Endothelial cell of umbilical vein (primary cell): ENCODE results near the gene IDI2. TPM values are rescaled to one million over a fixed set of nuclear protein-coding genes. Genes with fewer than 3 reads are reported as not detected.

Experiments
- BruUV-seq: library from RNA; stranded (reverse); fragments of 400-500 nt; replicated peaks from 2 replicates; lab custom pipeline; 2021; lab: Mats Ljungman, UMichigan
- CTCF ChIA-PET: fragments of 300-600, 350-600 bp; sonication (Branson Sonifier 250); formaldehyde crosslinking; loops from one replicate; lab custom pipeline; 2021; ENCODE audit warnings: antibody characterized with exemption, inconsistent platforms; lab: Charles Lee
- POLR2A ChIA-PET: fragments of 300-600, 350-600 bp; sonication (Branson Sonifier 250); formaldehyde crosslinking; loops from one replicate; lab custom pipeline; 2021; ENCODE audit warnings: antibody characterized with exemption, inconsistent platforms; lab: Charles Lee
- DNase-seq: peaks from one replicate; pipeline ENCODE4 v3.0.0-alpha.2; 2011; ENCODE audit warnings: low read depth, low spot score
- FAIRE-seq: peaks from 2 replicates; lab custom pipeline; 2011; peaks lifted over from hg19 to GRCh38; lab: Jason Lieb, UNC
- H2AFZ ChIP-seq: 2 replicates; pipeline ENCODE4 v1.6.0; 2012; ENCODE audit warnings: low read depth, low read length, control low read depth, inconsistent platforms
- H3K27ac ChIP-seq: 2 replicates; pipeline ENCODE4 v1.5.1; 2011; ENCODE audit warnings: low read depth, mild to moderate bottlenecking, control low read depth, low read length, moderate library complexity; ENCODE audit not compliant: insufficient read depth
- H3K27me3 ChIP-seq, 2 experiments: 2 replicates each; pipeline versions ENCODE4 v1.6.0 to v1.6.1; 2011; ENCODE audit warnings: low read length in 2 of 2, mixed read lengths in 1 of 2; ENCODE audit not compliant: control insufficient read depth in 2 of 2, insufficient read depth in 2 of 2
- H3K36me3 ChIP-seq, 2 experiments: 2 replicates in 1 of 2; 3 replicates in 1 of 2; pipeline ENCODE4 v1.5.1; 2011; ENCODE audit warnings: low read length in 2 of 2, mild to moderate bottlenecking in 1 of 2, moderate library complexity in 1 of 2; ENCODE audit not compliant: control insufficient read depth in 2 of 2, insufficient read depth in 2 of 2; ENCODE audit errors: extremely low read depth in 1 of 2
- H3K4me1 ChIP-seq: 3 replicates; pipeline ENCODE4 v1.5.1; 2011; ENCODE audit warnings: mild to moderate bottlenecking, low read length; ENCODE audit not compliant: control insufficient read depth, insufficient read depth; ENCODE audit errors: extremely low read depth
- H3K4me2 ChIP-seq: 2 replicates; pipeline ENCODE4 v1.6.1; 2011; ENCODE audit warnings: low read length, control low read depth, mixed read lengths; ENCODE audit not compliant: insufficient read depth
- H3K4me3 ChIP-seq, 3 experiments: fragments of 200-600 bp in 1 of 3; sonication (generic), shearing (Covaris generic) in 1 of 3; replicated peaks in 1 of 3; 2 replicates each; pipeline ENCODE4 v1.5.1; 2011 to 2016; ENCODE audit warnings: control low read depth in 3 of 3, low read length in 3 of 3, mild to moderate bottlenecking in 2 of 3, inconsistent platforms in 1 of 3, low read depth in 1 of 3, moderate library complexity in 1 of 3; ENCODE audit not compliant: insufficient read depth in 1 of 3
- H3K79me2 ChIP-seq: 2 replicates; pipeline ENCODE4 v1.6.0; 2012; ENCODE audit warnings: low read length, inconsistent platforms; ENCODE audit not compliant: control insufficient read depth, insufficient read depth
- H3K9ac ChIP-seq: replicated peaks from 2 replicates; pipeline ENCODE3; 2011; ENCODE audit warnings: low read length, control low read depth; ENCODE audit not compliant: insufficient read depth; ENCODE audit errors: extremely low read depth
- H3K9me1 ChIP-seq: replicated peaks from 3 replicates; pipeline ENCODE4 v1.6.0; 2011; ENCODE audit warnings: mild to moderate bottlenecking, low read length; ENCODE audit not compliant: control insufficient read depth, insufficient read depth; ENCODE audit errors: extremely low read depth
- H3K9me3 ChIP-seq: replicated peaks from 2 replicates; pipeline ENCODE4 v1.5.1; 2012; ENCODE audit warnings: low read length, inconsistent platforms; ENCODE audit not compliant: control insufficient read depth, insufficient read depth
- H4K20me1 ChIP-seq: replicated peaks from 2 replicates; pipeline ENCODE3; 2011; ENCODE audit warnings: mild to moderate bottlenecking, low read length; ENCODE audit not compliant: control insufficient read depth, insufficient read depth; ENCODE audit errors: extremely low read depth
- CTCF ChIP-seq, 2 donors: IDR thresholded peaks; 1 replicate in 1 of 2; 2 replicates in 1 of 2; pipeline ENCODE4 v1.5.1; 2011; ENCODE audit warnings: low read length in 2 of 2, mild to moderate bottlenecking in 2 of 2, moderate library complexity in 2 of 2, control low read depth in 1 of 2, inconsistent platforms in 1 of 2, low read depth in 1 of 2; ENCODE audit not compliant: insufficient read depth in 1 of 2; ENCODE audit errors: extremely low read depth in 1 of 2
- EZH2 ChIP-seq: IDR thresholded peaks from 2 replicates; pipeline ENCODE4 v1.6.1; 2012; ENCODE audit warnings: borderline replicate concordance, low read depth, mild to moderate bottlenecking, moderate library complexity, low read length, inconsistent platforms; ENCODE audit not compliant: severe bottlenecking
- MAX ChIP-seq: IDR thresholded peaks from 2 replicates; pipeline ENCODE4 v1.6.1; 2011; ENCODE audit not compliant: insufficient read depth, insufficient read length
- POLR2AphosphoS5 ChIP-seq: IDR thresholded peaks from 2 replicates; pipeline ENCODE4 v1.6.1; 2012; ENCODE audit warnings: low read depth, mild to moderate bottlenecking, control low read depth, low read length, moderate library complexity; ENCODE audit not compliant: insufficient read depth
- dilution Hi-C: fragments of 300-500 bp; cut with MboI; formaldehyde crosslinking; loops from one replicate; pipeline ENCODE4 v1.15.0; 2019; ENCODE audit warnings: low sequenced_read_pairs; ENCODE audit not compliant: extremely low pct_ligation_motif_present
- intact Hi-C: fragments of 100-400 bp; cut with micrococcal nuclease; formaldehyde crosslinking; loops from one replicate; pipeline ENCODE4 v1.10.0; 2022
- polyA plus RNA-seq, 4 experiments: library from polyadenylated mRNA; depleted of rRNA in 3 of 4; stranded (reverse) in 3 of 4; unstranded in 1 of 4; fragments of >200 nt; gene quantifications; 2 replicates each; pipeline versions ENCODE4 v1.2.1 to v1.2.3, GENCODE V29; 2011 to 2012; ENCODE audit warnings: missing spikeins in 1 of 4
- total RNA-seq: library from RNA; stranded (reverse); gene quantifications from 2 replicates; pipeline ENCODE4 v1.2.3, GENCODE V29; 2021

IDI2 gene
- total and polyA plus RNA-seq, 2 donors (not counting 3 experiments of a cell fraction or from before 2014, with no cell fraction given) = not detected

GRCh38 chr10:1074052-1074747, 48.5 kb upstream of the IDI2 start:
- TF ChIP-seq MAX = no peak
- peak; percentile 14 to 25 for TF ChIP-seq CTCF (IDR thresholded peaks at IDR 0.05; ENCODE audit: extremely low read depth in 1 of 2, insufficient read depth in 1 of 2, low read depth in 1 of 2, low read length in 2 of 2)
- TF ChIP-seq POLR2AphosphoS5 = no peak
- TF ChIP-seq EZH2 = no peak
- Histone ChIP-seq H3K36me3 (peaks cover 5% of the 10 kb centered on the region in 2 experiments), H3K4me3 (no peak overlapping the region), H3K4me1 (no peaks in the 10 kb centered on the region), H3K9me3 (no peaks in the 10 kb centered on the region), H3K9ac (no peak overlapping the region), H3K27ac (no peak overlapping the region), H4K20me1 (no peaks in the 10 kb centered on the region), H3K4me2 (no peak overlapping the region), H2AFZ (no peak overlapping the region), H3K27me3 (no peaks in the 10 kb centered on the region), H3K9me1 (no peaks in the 10 kb centered on the region), H3K79me2 (peaks cover 17% of the 10 kb centered on the region)
- intact Hi-C loops = loop anchor here (2.0 kb wide), 1 partner anchor 25 kb away; the partner anchor contains the start of gene IDI1
- FAIRE-seq = no peak
- no TSS peak for BruUV-seq
- CTCF ChIA-PET = interaction anchor here (0.7 to 3.2 kb wide), 5 partner anchors 9 to 31 kb away, joined by 3 to 12 read pairs (median 5); partner anchors contain the start of genes IDI1 and WDR37
- DNase-seq = no peak
- dilution Hi-C loops = no loop called here
- POLR2A ChIA-PET = no interaction called here
